HG02623 (cell line): ENCODE data around the gene BBS10.
"Not testable (repeated sequence)": the region's sequence is repeated elsewhere in the genome, so short reads cannot be mapped to it uniquely, and the experiment has no call there.

ENCODE experiments used
- ATAC-seq: cut with Tn5 transposase; IDR thresholded peaks from one replicate; pipeline ENCODE4 v1.9.1; 2021; ENCODE audit warnings: moderate library complexity; ENCODE audit not compliant: unreplicated experiment

The BBS10 gene

GRCh38 chr12:76332606-76333005 lies 15.6 kb downstream of the BBS10 start:
- ATAC-seq: no peak

DNA sequence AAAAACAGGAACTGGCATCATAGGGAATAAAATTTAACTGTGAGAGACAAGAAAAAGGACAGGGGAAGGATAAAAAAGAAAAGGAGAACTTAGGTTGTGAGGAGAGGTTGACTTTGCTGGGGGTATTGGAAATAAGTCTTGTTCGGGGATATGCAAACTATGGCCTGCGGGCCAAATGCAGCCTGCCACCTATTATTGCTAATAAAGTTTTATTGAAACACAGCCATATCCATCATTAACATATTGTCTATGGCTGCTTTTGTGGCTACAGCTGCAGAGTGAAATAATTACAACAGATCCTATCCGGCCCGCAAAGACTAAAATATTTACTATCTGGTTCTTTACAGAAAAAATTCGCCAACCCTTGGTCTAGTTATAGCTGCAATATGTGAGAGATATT lies 18.6 kb downstream of the BBS10 start:
- ATAC-seq: no peak

GRCh38 chr12:76329159-76329558 lies 19.1 kb downstream of the BBS10 start:
- no peak for ATAC-seq

DNA sequence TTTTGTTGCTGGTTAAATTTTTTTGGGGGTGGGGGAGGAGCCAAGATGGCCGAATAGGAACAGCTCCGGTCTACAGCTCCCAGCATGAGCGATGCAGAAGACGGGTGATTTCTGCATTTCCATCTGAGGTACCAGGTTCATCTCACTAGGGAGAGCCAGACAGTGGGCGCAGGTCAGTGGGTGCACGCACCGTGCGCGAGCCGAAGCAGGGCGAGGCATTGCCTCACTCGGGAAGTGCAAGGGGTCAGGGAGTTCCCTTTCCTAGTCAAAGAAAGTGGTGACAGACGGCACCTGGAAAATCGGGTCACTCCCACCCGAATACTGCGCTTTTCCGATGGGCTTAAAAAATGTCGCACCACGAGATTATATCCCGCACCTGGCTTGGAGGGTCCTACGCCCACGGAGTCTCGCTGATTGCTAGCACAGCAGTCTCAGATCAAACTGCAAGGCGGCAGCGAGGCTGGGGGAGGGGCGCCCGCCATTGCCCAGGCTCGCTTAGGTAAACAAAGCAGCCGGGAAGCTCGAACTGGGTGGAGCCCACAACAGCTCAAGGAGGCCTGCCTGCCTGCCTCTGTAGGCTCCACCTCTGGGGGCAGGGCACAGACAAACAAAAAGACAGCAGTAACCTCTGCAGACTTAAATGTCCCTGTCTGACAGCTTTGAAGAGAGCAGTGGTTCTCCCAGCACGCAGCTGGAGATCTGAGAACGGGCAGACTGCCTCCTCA lies 28.5 kb downstream of the BBS10 start:
- ATAC-seq: not testable (repeated sequence)

DNA sequence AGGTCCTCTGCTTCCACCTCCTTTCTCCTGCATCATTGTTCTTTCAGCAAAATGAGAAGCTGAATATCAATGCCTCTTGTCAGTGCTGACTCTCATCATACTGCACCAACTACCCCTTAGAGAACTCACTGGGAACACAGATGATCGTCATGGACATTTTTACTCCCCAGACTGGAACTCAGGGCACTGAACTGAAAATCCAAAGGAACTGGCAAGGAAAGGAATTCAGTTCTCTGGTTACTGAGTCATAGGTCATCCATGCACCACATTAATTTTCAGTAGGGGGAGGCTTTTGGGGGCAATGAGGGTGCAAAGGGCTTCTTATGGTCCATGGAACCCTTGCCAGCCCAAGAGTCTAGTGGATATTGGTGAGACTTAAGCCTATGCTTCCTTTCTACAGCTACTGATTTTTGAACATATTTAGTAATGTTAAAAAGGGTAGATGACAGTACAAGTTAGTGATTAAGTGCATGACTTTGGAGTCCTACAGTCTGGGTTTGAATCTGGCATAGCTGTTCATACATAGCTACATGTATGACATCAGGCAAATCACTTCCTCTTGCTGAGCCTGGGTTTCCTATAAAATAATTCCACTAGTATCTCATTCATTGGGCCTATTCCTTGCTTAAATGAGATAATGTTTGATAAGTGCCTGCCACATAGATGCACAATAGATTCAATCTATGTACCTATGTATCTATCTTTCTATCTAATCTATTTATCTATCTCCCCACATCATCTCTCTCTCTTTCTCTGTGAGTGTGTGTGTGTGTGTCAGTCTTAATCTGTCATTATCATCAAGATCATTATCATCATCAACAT lies 29.2 kb downstream of the BBS10 start:
- no peak for ATAC-seq

DNA sequence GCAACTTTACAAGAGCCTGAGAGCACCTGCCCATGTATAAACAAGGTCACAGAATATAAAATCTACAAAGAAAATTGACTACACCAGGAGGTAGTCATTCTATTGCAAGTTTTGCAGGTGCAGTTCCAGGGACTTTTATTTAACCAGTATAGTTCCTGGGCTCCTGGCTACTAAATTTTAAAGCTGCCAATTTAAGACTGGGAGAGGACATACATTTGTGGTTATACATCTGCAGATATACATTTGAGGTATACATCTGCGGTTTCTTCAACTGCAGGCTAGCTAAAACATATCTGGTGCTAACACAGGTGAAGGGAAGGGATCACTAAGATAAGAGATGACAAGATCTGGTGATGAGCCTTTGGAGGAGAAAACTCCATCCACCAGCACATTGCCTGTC lies 30.2 kb downstream of the BBS10 start:
- ATAC-seq: no peak

DNA sequence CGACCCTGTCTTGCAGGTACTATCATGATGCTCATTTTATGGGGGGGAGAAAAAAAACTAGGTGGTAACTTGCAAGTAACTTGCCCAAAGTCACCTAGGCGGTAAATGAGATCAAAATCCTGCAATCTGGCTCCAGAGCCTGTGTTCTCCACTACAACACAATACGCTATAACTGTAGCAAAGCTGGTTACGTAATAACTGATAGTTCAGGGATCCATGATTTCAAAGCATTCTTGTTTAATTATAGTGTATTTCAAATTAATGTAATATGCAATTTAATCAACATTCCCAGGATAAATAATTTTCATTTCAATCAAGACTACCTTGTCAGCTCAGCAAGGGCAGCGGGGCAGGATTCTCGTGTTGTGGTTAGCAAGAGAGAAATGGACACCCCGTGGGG lies 31.7 kb downstream of the BBS10 start:
- no peak for ATAC-seq

- no peak for ATAC-seq
Observed at GRCh38 chr12:76313299-76313698, 34.9 kb downstream of the BBS10 start.

DNA sequence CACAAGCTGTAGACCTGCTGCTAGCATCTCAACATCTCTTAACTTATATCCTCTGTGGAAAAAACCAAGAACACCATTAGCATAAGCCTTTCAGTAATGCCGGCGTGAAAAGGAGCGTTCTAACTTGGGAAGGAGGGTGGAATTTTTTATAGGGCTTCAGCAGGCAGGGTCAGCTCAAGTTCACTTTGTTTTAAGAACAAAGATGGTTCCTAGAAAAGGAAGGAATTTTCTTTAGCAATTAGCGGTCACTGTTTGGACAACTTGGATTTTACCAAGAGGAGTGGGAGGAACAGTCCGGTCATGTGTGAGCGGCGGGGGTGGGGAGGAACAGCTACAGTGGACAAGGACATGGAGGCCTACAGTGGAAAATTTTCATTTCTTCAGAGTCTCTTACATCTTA lies 35.9 kb downstream of the BBS10 start:
- ATAC-seq: no peak

GRCh38 chr12:76311796-76312195 lies 36.4 kb downstream of the BBS10 start:
- no peak for ATAC-seq

DNA sequence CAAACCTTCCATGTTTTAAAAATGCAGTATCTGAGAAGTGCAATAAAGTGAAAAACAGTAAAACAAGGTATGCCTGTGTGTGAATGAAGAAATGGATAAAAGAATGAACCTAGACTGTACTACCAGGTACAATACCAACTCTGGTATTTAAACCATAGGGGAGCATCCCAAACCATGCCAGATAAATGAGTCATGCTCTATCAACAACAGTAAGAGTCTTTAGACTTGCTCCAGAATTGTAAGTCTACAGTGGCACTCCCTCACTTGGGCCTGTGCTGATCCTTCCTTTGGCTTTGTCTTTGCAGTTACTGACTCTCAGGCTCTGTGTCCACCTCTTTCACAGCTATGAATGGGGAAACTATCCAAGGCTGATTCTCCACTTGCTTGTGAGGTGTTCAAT lies 38.1 kb downstream of the BBS10 start:
- no peak for ATAC-seq

DNA sequence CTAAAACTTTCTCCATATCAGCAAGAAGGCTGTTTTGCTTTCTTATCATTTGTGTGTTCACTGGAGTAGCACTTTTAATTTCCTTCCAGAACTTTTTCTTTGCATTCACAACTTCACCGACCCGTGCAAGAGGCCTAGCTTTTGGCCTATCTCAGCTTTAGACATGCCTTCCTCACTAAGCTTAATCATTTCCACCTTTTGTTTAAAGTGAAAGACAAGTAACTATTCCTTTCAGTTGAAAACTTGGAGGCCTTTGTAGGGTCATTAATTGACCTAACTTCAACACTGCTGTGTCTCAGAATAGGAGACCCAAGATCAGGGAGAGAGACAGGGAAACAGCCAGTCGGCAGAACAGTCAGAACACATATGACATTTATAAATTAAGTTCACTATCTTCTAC lies 39.3 kb downstream of the BBS10 start:
- ATAC-seq: no peak

- no peak for ATAC-seq
Observed at GRCh38 chr12:76307083-76307482, 41.1 kb downstream of the BBS10 start.

DNA sequence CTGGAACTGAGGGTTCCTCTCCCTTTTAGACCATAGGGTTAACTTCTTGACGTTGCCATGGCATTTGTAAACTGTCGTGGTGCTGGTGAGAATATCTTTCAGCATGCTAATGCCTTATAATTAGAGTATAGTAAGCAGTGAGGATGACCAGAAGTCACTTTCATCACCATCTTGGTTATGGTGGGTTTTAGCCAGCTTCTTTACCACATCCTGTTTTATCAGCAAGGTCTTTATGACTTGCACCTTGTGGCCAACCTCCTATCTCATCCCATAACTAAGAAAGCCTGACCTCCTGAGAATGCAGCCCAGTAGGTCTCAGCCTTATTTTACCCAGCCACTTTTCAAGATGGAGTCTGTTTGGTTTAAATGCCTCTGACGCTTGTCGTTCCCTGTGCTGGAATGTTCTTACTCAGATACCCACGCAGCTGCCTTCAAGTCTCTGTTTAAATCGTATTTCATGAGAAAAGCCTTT lies 44.2 kb downstream of the BBS10 start:
- no peak for ATAC-seq

GRCh38 chr12:76303365-76303764 lies 44.9 kb downstream of the BBS10 start:
- ATAC-seq: no peak

- no peak for ATAC-seq
Observed at GRCh38 chr12:76300297-76300665, 47.9 kb downstream of the BBS10 start.

DNA sequence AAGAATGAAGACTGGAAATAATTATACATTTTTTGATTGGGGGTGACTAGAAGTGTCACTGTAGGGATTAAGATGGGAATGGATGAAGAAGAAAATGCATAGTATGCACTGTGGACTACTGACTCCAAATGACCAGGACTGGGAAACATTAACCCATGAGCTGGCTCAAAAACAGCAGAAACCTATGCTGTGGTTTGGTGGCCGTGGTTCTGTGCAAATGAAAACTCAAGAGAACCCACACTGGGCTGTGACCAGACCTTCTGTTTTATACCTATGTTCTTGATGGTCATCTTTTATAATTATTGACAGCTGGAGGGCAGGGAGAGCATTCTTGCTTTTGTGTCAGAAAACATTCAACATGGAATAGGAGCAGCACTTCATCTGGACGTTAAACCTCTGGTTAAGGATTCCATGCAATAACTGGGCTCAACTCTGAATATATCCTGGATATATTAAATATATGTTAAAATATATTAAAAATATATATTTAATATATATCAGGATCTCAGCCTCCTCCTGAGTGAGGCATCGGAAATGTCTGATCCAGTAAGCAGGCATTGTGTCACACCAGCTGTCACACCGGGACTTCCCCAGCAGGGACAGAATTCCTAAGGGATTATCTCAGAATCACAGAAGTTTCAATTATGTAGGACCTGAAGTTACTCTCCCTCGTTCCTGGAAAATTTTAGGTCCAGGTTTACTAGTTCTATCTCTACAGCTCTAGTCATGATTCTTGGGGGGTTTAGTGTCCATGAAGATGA lies 48.5 kb downstream of the BBS10 start:
- ATAC-seq: no peak
